Stimulated activated CD4-positive, alpha-beta T cell treated with anti-CD3 and anti-CD28 coated beads, Interleukin-4, amount 100 ng/mL, for 48 hours (primary cell): Measurements from ENCODE around the gene ISYNA1.

ENCODE experiments used
- DNase-seq, 2 donors: peaks; one replicate each; pipeline ENCODE4 v3.0.0-alpha.2; 2020; ENCODE audit warnings: low read depth in 2 of 2

ISYNA1 gene

GRCh38 chr19:18431351-18432197, 6.4 kb downstream of the ISYNA1 start:
- no peak for DNase-seq

- DNase-seq = no peak
Observed at GRCh38 chr19:18430417-18431144, 7.4 kb downstream of the ISYNA1 start.

GRCh38 chr19:18429717-18430416, 8.1 kb downstream of the ISYNA1 start:
- DNase-seq = no peak

GRCh38 chr19:18428787-18429674, 8.9 kb downstream of the ISYNA1 start:
- DNase-seq = peak; percentile 62 to 73

- DNase-seq = no peak
Observed at GRCh38 chr19:18428173-18428786, 9.7 kb downstream of the ISYNA1 start.

- DNase-seq = no peak
Observed at GRCh38 chr19:18427743-18428113, 10.2 kb downstream of the ISYNA1 start.

- no peak for DNase-seq
Observed at GRCh38 chr19:18427080-18427742, 10.7 kb downstream of the ISYNA1 start.

GRCh38 chr19:18426416-18426767, 11.5 kb downstream of the ISYNA1 start:
- DNase-seq = no peak

GRCh38 chr19:18425515-18426415, 12.2 kb downstream of the ISYNA1 start:
- no peak for DNase-seq

GRCh38 chr19:18424890-18425514, 12.9 kb downstream of the ISYNA1 start:
- no peak for DNase-seq

GRCh38 chr19:18424122-18424889, 13.6 kb downstream of the ISYNA1 start:
- no peak for DNase-seq

GRCh38 chr19:18423258-18424020, 14.5 kb downstream of the ISYNA1 start:
- DNase-seq = no peak

- no peak for DNase-seq
Observed at GRCh38 chr19:18422530-18423191, 15.3 kb downstream of the ISYNA1 start.

GRCh38 chr19:18421371-18421959, 16.5 kb downstream of the ISYNA1 start:
- no peak for DNase-seq

- no peak for DNase-seq
Observed at GRCh38 chr19:18420930-18421329, 17.0 kb downstream of the ISYNA1 start.

- DNase-seq = no peak
Observed at GRCh38 chr19:18419699-18420460, 18.1 kb downstream of the ISYNA1 start.
